SK-N-SH (cell line): ENCODE measurements around the gene RABGAP1L. TPM values are rescaled to one million over a fixed set of nuclear protein-coding genes. Genes with fewer than 3 reads are reported as not detected.

ENCODE experiments used
- CTCF ChIA-PET: fragments of 300-600, 350-600 bp; formaldehyde crosslinking; extraction: SDS; loops from one replicate; lab custom pipeline; 2021; lab: Yijun Ruan, JAX
- POLR2A ChIA-PET: fragments of 350-600 bp; sonication (Branson Sonifier 250); formaldehyde crosslinking; extraction: SDS; loops from one replicate; lab custom pipeline; 2020; ENCODE audit warnings: antibody characterized with exemption, inconsistent platforms; lab: Yijun Ruan, JAX
- DNase-seq: peaks from one replicate; pipeline ENCODE4 v3.0.0; 2012
- H2AFZ ChIP-seq: fragments of 200-600 bp; sonication (generic); 2 replicates; pipeline ENCODE4 v1.8.1; 2016; ENCODE audit warnings: antibody characterized with exemption, mild to moderate bottlenecking, low read depth
- H3F3A ChIP-seq: fragments of 200-600 bp; sonication (generic); replicated peaks from 2 replicates; pipeline ENCODE3; 2016; ENCODE audit warnings: antibody characterized with exemption, mild to moderate bottlenecking; ENCODE audit not compliant: insufficient read depth
- H3K27ac ChIP-seq, 2 experiments: fragments of 200-500 bp in 1 of 2; fragments of 200-600 bp in 1 of 2; sonication (Bioruptor generic) in 1 of 2; sonication (generic), shearing (Covaris generic) in 1 of 2; 2 replicates each; pipeline versions ENCODE4 v1.5.1 to v1.6.1; 2014 to 2016; ENCODE audit warnings: low read depth in 2 of 2, inconsistent platforms in 1 of 2, low read length in 1 of 2, mild to moderate bottlenecking in 1 of 2, mixed read lengths in 1 of 2
- H3K27me3 ChIP-seq: fragments of 200-600 bp; sonication (generic), shearing (Covaris generic); 2 replicates; pipeline ENCODE4 v1.6.1; 2016; ENCODE audit warnings: mixed run types; ENCODE audit not compliant: insufficient read depth
- H3K36me3 ChIP-seq, 2 experiments: fragments of 200-500 bp in 1 of 2; fragments of 200-600 bp in 1 of 2; sonication (Bioruptor generic) in 1 of 2; sonication (generic) in 1 of 2; replicated peaks in 1 of 2; 2 replicates each; pipeline versions ENCODE3 to v1.5.1; 2014 to 2016; ENCODE audit warnings: low read length in 1 of 2, mild to moderate bottlenecking in 1 of 2; ENCODE audit not compliant: insufficient read depth in 2 of 2, control insufficient read depth in 1 of 2
- H3K4me1 ChIP-seq, 2 experiments: fragments of 200-500 bp in 1 of 2; fragments of 200-600 bp in 1 of 2; sonication (Bioruptor generic) in 1 of 2; sonication (generic), shearing (Covaris generic) in 1 of 2; 2 replicates each; pipeline versions ENCODE4 v1.5.1 to v1.6.1; 2014 to 2016; ENCODE audit warnings: low read depth in 1 of 2, low read length in 1 of 2, mixed run types in 1 of 2; ENCODE audit not compliant: insufficient read depth in 2 of 2, control insufficient read depth in 1 of 2
- H3K4me2 ChIP-seq: fragments of 200-600 bp; sonication (generic), shearing (Covaris generic); 2 replicates; pipeline ENCODE4 v1.6.1; 2017; ENCODE audit warnings: mixed run types
- H3K4me3 ChIP-seq, 2 experiments: fragments of 200-500 bp in 1 of 2; fragments of 200-600 bp in 1 of 2; sonication (Bioruptor generic) in 1 of 2; sonication (generic), shearing (Covaris generic) in 1 of 2; 2 replicates each; pipeline versions ENCODE4 v1.5.1 to v1.8.1; 2014 to 2016; ENCODE audit warnings: low read depth in 2 of 2, inconsistent platforms in 1 of 2, low read length in 1 of 2, mild to moderate bottlenecking in 1 of 2, mixed read lengths in 1 of 2, moderate library complexity in 1 of 2
- H3K79me2 ChIP-seq: fragments of 200-600 bp; sonication (generic); 2 replicates; pipeline ENCODE4 v1.8.1; 2017; ENCODE audit warnings: mild to moderate bottlenecking; ENCODE audit not compliant: insufficient read depth
- H3K9ac ChIP-seq: fragments of 200-600 bp; sonication (generic); 2 replicates; pipeline ENCODE4 v1.6.1; 2017; ENCODE audit warnings: mixed run types
- H3K9me2 ChIP-seq: fragments of 200-600 bp; sonication (generic); 2 replicates; pipeline ENCODE4 v1.6.1; 2017; ENCODE audit warnings: mixed run types
- H3K9me3 ChIP-seq: fragments of 200-600 bp; sonication (generic); 2 replicates; pipeline ENCODE4 v1.6.1; 2017; ENCODE audit warnings: mixed run types, mild to moderate bottlenecking, moderate library complexity
- H4K20me1 ChIP-seq: fragments of 200-600 bp; sonication (generic); 2 replicates; pipeline ENCODE4 v1.6.1; 2017; ENCODE audit warnings: mild to moderate bottlenecking, mixed run types; ENCODE audit not compliant: insufficient read depth
- CHD2 ChIP-seq: fragments of 150-350 bp; IDR thresholded peaks from 2 replicates; pipeline ENCODE4 v1.6.1; 2018; ENCODE audit warnings: low read length; ENCODE audit not compliant: partially characterized antibody
- EZH2phosphoT487 ChIP-seq: fragments of 200-600 bp; sonication (generic); IDR thresholded peaks from 2 replicates; pipeline ENCODE4 v1.6.1; 2017; ENCODE audit warnings: low read depth, mixed run types, mild to moderate bottlenecking, antibody characterized with exemption, moderate library complexity, borderline replicate concordance
- FOXJ3 ChIP-seq: sonication (generic); formaldehyde crosslinking; IDR thresholded peaks from 2 replicates; pipeline ENCODE4 v1.5.1; 2020; ENCODE audit warnings: mild to moderate bottlenecking, missing genetic modification reagents
- GABPA ChIP-seq: IDR thresholded peaks from 2 replicates; pipeline ENCODE4 v1.4.0; 2012; ENCODE audit warnings: low read depth, mild to moderate bottlenecking
- NRF1 ChIP-seq: IDR thresholded peaks from 2 replicates; pipeline ENCODE4 v1.6.1; 2012; ENCODE audit warnings: low read depth, mild to moderate bottlenecking, low read length
- POLR2AphosphoS5 ChIP-seq: IDR thresholded peaks from 2 replicates; pipeline ENCODE4 v1.6.1; 2012; ENCODE audit warnings: low read depth, low read length
- RXRA ChIP-seq: IDR thresholded peaks from 2 replicates; pipeline ENCODE4 v1.4.0; 2012; ENCODE audit warnings: low read depth, mild to moderate bottlenecking, borderline replicate concordance
- SIN3A ChIP-seq: IDR thresholded peaks from 2 replicates; pipeline ENCODE4 v1.6.1; 2012; ENCODE audit warnings: low read depth, mild to moderate bottlenecking, low read length, moderate library complexity, borderline replicate concordance
- SMC3 ChIP-seq: IDR thresholded peaks from 2 replicates; pipeline ENCODE4 v1.6.1; 2012; ENCODE audit warnings: low read depth, low read length, improper control_type of control experiment
- TAF1 ChIP-seq: IDR thresholded peaks from 2 replicates; pipeline ENCODE4 v1.6.1; 2012; ENCODE audit warnings: low read depth, mild to moderate bottlenecking, low read length, moderate library complexity, borderline replicate concordance
- TCF12 ChIP-seq: IDR thresholded peaks from 2 replicates; pipeline ENCODE4 v1.4.0; 2012
- TEAD4 ChIP-seq: IDR thresholded peaks from 2 replicates; pipeline ENCODE4 v1.4.0; 2012; ENCODE audit warnings: mild to moderate bottlenecking, borderline replicate concordance; ENCODE audit not compliant: insufficient read depth
- WGBS: methylation state at CpG from one replicate; pipeline ENCODE4 v1.1.6; 2017; ENCODE audit warnings: low lambda C conversion rate; 5-methylcytosine and 5-hydroxymethylcytosine counted together
- polyA plus RNA-seq, 3 experiments: library from polyadenylated mRNA; depleted of rRNA; stranded (reverse); fragments of >200 nt; gene quantifications; 2 replicates each; pipeline ENCODE4 v1.2.3, GENCODE V29; 2012
- TF ChIP-seq, protein P1 (sequence below): IDR thresholded peaks from 2 replicates; pipeline ENCODE4 v1.4.0; 2012; ENCODE audit warnings: low read depth, borderline replicate concordance
- TF ChIP-seq, protein P2 (sequence below): IDR thresholded peaks from 2 replicates; pipeline ENCODE4 v1.6.1; 2012; ENCODE audit warnings: mild to moderate bottlenecking, low read depth, low read length, moderate library complexity
- TF ChIP-seq, protein P3 (sequence below): fragments of 150-350 bp; IDR thresholded peaks from 2 replicates; pipeline ENCODE4 v1.6.1; 2017; ENCODE audit warnings: antibody characterized with exemption, low read length, low read depth, borderline replicate concordance

RABGAP1L gene
- polyA plus RNA-seq, 1 of the 3 experiments (the other 2 are of a cell fraction) = 7.2 TPM

DNA sequence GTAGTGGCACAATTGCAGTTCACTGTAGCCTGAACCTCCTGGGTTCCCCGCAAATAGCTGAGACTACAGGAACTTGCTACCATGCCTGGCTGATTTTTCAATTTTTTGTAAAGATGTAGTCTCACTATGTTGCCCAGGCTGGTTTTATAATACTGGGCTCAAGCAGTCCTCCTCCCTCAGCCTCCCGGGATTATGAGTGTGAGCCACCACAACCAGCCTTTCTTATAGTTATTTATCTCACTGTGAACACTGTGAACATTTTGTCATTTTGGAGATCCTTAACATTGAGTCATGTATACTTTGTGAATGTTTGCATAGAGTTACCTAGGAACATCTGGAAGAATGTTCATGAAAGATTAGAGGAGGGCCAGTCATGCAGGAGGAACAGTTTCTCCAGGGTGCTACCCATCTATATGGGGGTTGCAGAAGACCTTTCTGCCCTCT lies 713.3 kb downstream of the RABGAP1L start:
- H2AFZ ChIP-seq = no peak overlapping the region
- no peaks in the 10 kb centered on the region for H3K4me1 ChIP-seq
- no peaks in the 10 kb centered on the region for H3K79me2 ChIP-seq
- no peak overlapping the region for H3K4me2 ChIP-seq
- 85% methylated on average over 2 of the region's 2 CpGs for WGBS
- TF ChIP-seq FOXJ3 (CRISPR knock-in tag) = no peak
- TF ChIP-seq, protein P1, sequence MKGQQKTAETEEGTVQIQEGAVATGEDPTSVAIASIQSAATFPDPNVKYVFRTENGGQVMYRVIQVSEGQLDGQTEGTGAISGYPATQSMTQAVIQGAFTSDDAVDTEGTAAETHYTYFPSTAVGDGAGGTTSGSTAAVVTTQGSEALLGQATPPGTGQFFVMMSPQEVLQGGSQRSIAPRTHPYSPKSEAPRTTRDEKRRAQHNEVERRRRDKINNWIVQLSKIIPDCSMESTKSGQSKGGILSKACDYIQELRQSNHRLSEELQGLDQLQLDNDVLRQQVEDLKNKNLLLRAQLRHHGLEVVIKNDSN = no peak
- TF ChIP-seq SIN3A = no peak
- TF ChIP-seq, protein P2, sequence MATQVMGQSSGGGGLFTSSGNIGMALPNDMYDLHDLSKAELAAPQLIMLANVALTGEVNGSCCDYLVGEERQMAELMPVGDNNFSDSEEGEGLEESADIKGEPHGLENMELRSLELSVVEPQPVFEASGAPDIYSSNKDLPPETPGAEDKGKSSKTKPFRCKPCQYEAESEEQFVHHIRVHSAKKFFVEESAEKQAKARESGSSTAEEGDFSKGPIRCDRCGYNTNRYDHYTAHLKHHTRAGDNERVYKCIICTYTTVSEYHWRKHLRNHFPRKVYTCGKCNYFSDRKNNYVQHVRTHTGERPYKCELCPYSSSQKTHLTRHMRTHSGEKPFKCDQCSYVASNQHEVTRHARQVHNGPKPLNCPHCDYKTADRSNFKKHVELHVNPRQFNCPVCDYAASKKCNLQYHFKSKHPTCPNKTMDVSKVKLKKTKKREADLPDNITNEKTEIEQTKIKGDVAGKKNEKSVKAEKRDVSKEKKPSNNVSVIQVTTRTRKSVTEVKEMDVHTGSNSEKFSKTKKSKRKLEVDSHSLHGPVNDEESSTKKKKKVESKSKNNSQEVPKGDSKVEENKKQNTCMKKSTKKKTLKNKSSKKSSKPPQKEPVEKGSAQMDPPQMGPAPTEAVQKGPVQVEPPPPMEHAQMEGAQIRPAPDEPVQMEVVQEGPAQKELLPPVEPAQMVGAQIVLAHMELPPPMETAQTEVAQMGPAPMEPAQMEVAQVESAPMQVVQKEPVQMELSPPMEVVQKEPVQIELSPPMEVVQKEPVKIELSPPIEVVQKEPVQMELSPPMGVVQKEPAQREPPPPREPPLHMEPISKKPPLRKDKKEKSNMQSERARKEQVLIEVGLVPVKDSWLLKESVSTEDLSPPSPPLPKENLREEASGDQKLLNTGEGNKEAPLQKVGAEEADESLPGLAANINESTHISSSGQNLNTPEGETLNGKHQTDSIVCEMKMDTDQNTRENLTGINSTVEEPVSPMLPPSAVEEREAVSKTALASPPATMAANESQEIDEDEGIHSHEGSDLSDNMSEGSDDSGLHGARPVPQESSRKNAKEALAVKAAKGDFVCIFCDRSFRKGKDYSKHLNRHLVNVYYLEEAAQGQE = no peak
- TF ChIP-seq TEAD4 = no peak
- no peak for TF ChIP-seq NRF1
- TF ChIP-seq, protein P3, sequence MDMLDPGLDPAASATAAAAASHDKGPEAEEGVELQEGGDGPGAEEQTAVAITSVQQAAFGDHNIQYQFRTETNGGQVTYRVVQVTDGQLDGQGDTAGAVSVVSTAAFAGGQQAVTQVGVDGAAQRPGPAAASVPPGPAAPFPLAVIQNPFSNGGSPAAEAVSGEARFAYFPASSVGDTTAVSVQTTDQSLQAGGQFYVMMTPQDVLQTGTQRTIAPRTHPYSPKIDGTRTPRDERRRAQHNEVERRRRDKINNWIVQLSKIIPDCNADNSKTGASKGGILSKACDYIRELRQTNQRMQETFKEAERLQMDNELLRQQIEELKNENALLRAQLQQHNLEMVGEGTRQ = no peak
- TF ChIP-seq RXRA = no peak
- TF ChIP-seq TAF1 = no peak
- no peak for TF ChIP-seq GABPA
- no peak for TF ChIP-seq CHD2
- no peak for TF ChIP-seq EZH2phosphoT487
- TF ChIP-seq SMC3 = no peak
- TF ChIP-seq TCF12 = no peak
- TF ChIP-seq POLR2AphosphoS5 = no peak
- no peaks in the 10 kb centered on the region for H3K9me3 ChIP-seq
- POLR2A ChIA-PET = no interaction called here
- H3K27ac ChIP-seq = no peak overlapping the region
- CTCF ChIA-PET = interaction anchor here (0.6 kb wide), 1 partner anchor 1036 kb away, joined by 3 read pairs; no protein-coding TSS in a partner anchor
- H3K9ac ChIP-seq = no peak overlapping the region
- no peaks in the 10 kb centered on the region for H3K36me3 ChIP-seq
- no peaks in the 10 kb centered on the region for H4K20me1 ChIP-seq
- H3K4me3 ChIP-seq = no peak overlapping the region
- H3F3A ChIP-seq = no peaks in the 10 kb centered on the region
- H3K9me2 ChIP-seq = no peaks in the 10 kb centered on the region
- no peak for DNase-seq
- no peaks in the 10 kb centered on the region for H3K27me3 ChIP-seq
